ENCODE data around the gene ZDBF2. TPM values are rescaled to one million over a fixed set of nuclear protein-coding genes. Genes with fewer than 3 reads are reported as not detected.

Gene ZDBF2
- polyA plus RNA-seq, 1 donor (not counting 4 experiments of a cell fraction or from before 2014, with no cell fraction given), result 4.1 TPM

GRCh38 chr2:206231669-206232286, 42.7 kb upstream of the ZDBF2 start:
- TF ChIP-seq, protein P1, sequence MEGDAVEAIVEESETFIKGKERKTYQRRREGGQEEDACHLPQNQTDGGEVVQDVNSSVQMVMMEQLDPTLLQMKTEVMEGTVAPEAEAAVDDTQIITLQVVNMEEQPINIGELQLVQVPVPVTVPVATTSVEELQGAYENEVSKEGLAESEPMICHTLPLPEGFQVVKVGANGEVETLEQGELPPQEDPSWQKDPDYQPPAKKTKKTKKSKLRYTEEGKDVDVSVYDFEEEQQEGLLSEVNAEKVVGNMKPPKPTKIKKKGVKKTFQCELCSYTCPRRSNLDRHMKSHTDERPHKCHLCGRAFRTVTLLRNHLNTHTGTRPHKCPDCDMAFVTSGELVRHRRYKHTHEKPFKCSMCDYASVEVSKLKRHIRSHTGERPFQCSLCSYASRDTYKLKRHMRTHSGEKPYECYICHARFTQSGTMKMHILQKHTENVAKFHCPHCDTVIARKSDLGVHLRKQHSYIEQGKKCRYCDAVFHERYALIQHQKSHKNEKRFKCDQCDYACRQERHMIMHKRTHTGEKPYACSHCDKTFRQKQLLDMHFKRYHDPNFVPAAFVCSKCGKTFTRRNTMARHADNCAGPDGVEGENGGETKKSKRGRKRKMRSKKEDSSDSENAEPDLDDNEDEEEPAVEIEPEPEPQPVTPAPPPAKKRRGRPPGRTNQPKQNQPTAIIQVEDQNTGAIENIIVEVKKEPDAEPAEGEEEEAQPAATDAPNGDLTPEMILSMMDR (optimal IDR thresholded peaks at IDR 0.05 in 1 of 3, IDR thresholded peaks at IDR 0.05 in 1 of 3, conservative IDR thresholded peaks at IDR 0.05 in 1 of 3; ENCODE audit: extremely low read depth in 1 of 3, insufficient read depth in 2 of 3, low read length in 3 of 3), result no peak
- no peak for TF ChIP-seq EZH2 (IDR thresholded peaks at IDR 0.05; ENCODE audit: low read length)
- H4K20me1 ChIP-seq (ENCODE audit: control insufficient read depth, extremely low read depth, insufficient read depth, low read length), result no peaks in the 10 kb centered on the region
- no peak overlapping the region for H3K4me2 ChIP-seq (ENCODE audit: control insufficient read depth, extremely low read depth, insufficient read depth, low read depth, low read length)
- H3K4me1 ChIP-seq (ENCODE audit: control insufficient read depth, extremely low read depth, insufficient read depth, low read length), result peaks cover 11% of the 10 kb centered on the region
- H3K27ac ChIP-seq (ENCODE audit: control insufficient read depth, insufficient read depth, low read length), result no peak overlapping the region
- H3K79me2 ChIP-seq (ENCODE audit: control insufficient read depth, insufficient read depth, low read length), result no peaks in the 10 kb centered on the region
- H3K27me3 ChIP-seq (ENCODE audit: control insufficient read depth, extremely low read depth, insufficient read depth, low read length), result no peaks in the 10 kb centered on the region
- no peaks in the 10 kb centered on the region for H3K9me1 ChIP-seq (ENCODE audit: control insufficient read depth, extremely low read depth, insufficient read depth, low read length)
- H3K9ac ChIP-seq (ENCODE audit: control insufficient read depth, extremely low read depth, insufficient read depth, low read length), result no peak overlapping the region
- FAIRE-seq, result no peak
- no peaks in the 10 kb centered on the region for H3K36me3 ChIP-seq (ENCODE audit: control insufficient read depth in 2 of 2, extremely low read depth in 1 of 2, insufficient read depth in 2 of 2, low read length in 2 of 2)
- H3K4me3 ChIP-seq (ENCODE audit: control insufficient read depth in 2 of 3, extremely low read depth in 1 of 3, insufficient read depth in 2 of 3, low read depth in 1 of 3, low read length in 3 of 3), result no peak overlapping the region
- no peaks in the 10 kb centered on the region for H3K9me3 ChIP-seq (ENCODE audit: control insufficient read depth, low read depth, low read length)
- dilution Hi-C loops (cut with MboI; ENCODE audit: extremely low pct_ligation_motif_present, low sequenced_read_pairs), result no loop called here
- H2AFZ ChIP-seq (ENCODE audit: control insufficient read depth, low read length), result no peak overlapping the region
- no peak for DNase-seq (ENCODE audit: low read depth, low spot score)

DNA sequence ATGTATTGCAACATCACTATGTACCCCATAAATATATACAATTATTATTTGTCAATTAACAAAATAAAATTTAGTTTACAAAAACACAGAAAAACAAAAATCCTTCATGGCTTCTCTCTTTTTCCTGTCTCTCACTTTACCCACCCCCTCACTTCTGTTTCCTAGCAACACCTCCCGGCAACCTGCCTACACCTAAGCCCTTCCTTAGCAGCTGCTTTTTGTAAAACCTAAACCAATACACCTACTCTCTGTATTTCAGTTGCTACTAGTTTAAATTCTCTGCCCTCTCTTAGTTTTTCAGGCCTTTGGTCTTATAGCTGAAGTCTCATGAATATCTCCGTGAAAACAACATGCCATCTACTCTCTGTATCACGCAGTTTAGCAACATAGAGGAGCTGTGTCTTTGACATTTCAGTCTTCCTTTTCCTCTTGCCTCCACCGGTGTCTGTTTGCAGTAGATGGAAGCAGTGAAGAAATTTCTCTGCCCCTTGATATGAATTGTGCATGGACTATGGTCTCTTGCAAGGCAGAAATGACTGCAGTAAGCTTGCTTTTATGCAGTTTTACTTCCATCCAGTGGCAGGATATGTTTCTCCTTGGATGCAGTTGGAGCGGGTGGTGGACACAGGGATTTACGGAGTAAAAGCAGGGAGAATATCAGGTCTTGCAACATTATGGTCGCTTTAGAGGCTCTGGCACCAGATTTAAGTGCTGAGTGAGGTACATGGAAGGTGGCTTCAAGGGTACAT, 42.0 kb upstream of the ZDBF2 start:
- no peak for TF ChIP-seq EZH2 (IDR thresholded peaks at IDR 0.05; ENCODE audit: low read length)
- TF ChIP-seq, protein P1 (optimal IDR thresholded peaks at IDR 0.05 in 1 of 3, IDR thresholded peaks at IDR 0.05 in 1 of 3, conservative IDR thresholded peaks at IDR 0.05 in 1 of 3; ENCODE audit: extremely low read depth in 1 of 3, insufficient read depth in 2 of 3, low read length in 3 of 3), result no peak
- Histone ChIP-seq H3K9me3 (ENCODE audit: control insufficient read depth, low read depth, low read length) (no peaks in the 10 kb centered on the region), H3K27ac (ENCODE audit: control insufficient read depth, insufficient read depth, low read length) (no peak overlapping the region), H3K4me2 (ENCODE audit: control insufficient read depth, extremely low read depth, insufficient read depth, low read depth, low read length) (no peak overlapping the region), H3K4me3 (ENCODE audit: control insufficient read depth in 2 of 3, extremely low read depth in 1 of 3, insufficient read depth in 2 of 3, low read depth in 1 of 3, low read length in 3 of 3) (no peak overlapping the region), H3K9ac (ENCODE audit: control insufficient read depth, extremely low read depth, insufficient read depth, low read length) (no peak overlapping the region), H2AFZ (ENCODE audit: control insufficient read depth, low read length) (no peak overlapping the region), H3K27me3 (ENCODE audit: control insufficient read depth, extremely low read depth, insufficient read depth, low read length) (no peaks in the 10 kb centered on the region), H3K79me2 (ENCODE audit: control insufficient read depth, insufficient read depth, low read length) (no peaks in the 10 kb centered on the region), H3K9me1 (ENCODE audit: control insufficient read depth, extremely low read depth, insufficient read depth, low read length) (no peaks in the 10 kb centered on the region), H4K20me1 (ENCODE audit: control insufficient read depth, extremely low read depth, insufficient read depth, low read length) (no peaks in the 10 kb centered on the region), H3K36me3 (ENCODE audit: control insufficient read depth in 2 of 2, extremely low read depth in 1 of 2, insufficient read depth in 2 of 2, low read length in 2 of 2) (no peaks in the 10 kb centered on the region), H3K4me1 (ENCODE audit: control insufficient read depth, extremely low read depth, insufficient read depth, low read length) (peaks cover 11% of the 10 kb centered on the region)
- FAIRE-seq, result no peak
- no peak for DNase-seq (ENCODE audit: low read depth, low spot score)
- dilution Hi-C loops (cut with MboI; ENCODE audit: extremely low pct_ligation_motif_present, low sequenced_read_pairs), result no loop called here

Data from keratinocyte (primary cell).